Stimulated activated memory B cell treated with anti-CD40 and anti-IgM and Interleukin-4, amounts not matched to agents 10 μg/mL and 1 μg/mL and 100 μg/mL, for 72 hours (primary cell): Measurements from ENCODE around the gene RTCA.
"Not testable (repeated sequence)": the region's sequence is repeated elsewhere in the genome, so short reads cannot be mapped to it uniquely, and the experiment has no call there.

Source experiments
- ATAC-seq: fragments of 150-1000 bp; cut with Tn5 transposase; 2 replicates; pipeline ENCODE4 v1.10.0; 2021
- H3K27ac Mint-ChIP-seq: one replicate; pipeline ENCODE4 v1.8.0; 2022; ENCODE audit warnings: mild to moderate bottlenecking, mixed read lengths
- H3K27me3 Mint-ChIP-seq: one replicate; pipeline ENCODE4 v1.8.0; 2022; ENCODE audit warnings: mixed read lengths
- H3K36me3 Mint-ChIP-seq: one replicate; pipeline ENCODE4 v1.8.0; 2022; ENCODE audit warnings: mixed read lengths
- H3K4me1 Mint-ChIP-seq: one replicate; pipeline ENCODE4 v1.8.0; 2022; ENCODE audit warnings: mixed read lengths
- H3K4me3 Mint-ChIP-seq: one replicate; pipeline ENCODE4 v1.8.0; 2022; ENCODE audit warnings: mild to moderate bottlenecking, moderate library complexity, mixed read lengths
- H3K9me3 Mint-ChIP-seq: one replicate; pipeline ENCODE4 v1.8.0; 2022; ENCODE audit warnings: mixed read lengths

The RTCA gene

GRCh38 chr1:100313382-100313781 is 47.4 kb downstream of the RTCA start:
- no peak overlapping the region for H3K27ac Mint-ChIP-seq
- H3K9me3 Mint-ChIP-seq: no peaks in the 10 kb centered on the region
- no peaks in the 10 kb centered on the region for H3K36me3 Mint-ChIP-seq
- no peak overlapping the region for H3K4me3 Mint-ChIP-seq
- ATAC-seq: no peak
- H3K4me1 Mint-ChIP-seq: no peaks in the 10 kb centered on the region
- peaks cover 1% of the 10 kb centered on the region for H3K27me3 Mint-ChIP-seq

DNA sequence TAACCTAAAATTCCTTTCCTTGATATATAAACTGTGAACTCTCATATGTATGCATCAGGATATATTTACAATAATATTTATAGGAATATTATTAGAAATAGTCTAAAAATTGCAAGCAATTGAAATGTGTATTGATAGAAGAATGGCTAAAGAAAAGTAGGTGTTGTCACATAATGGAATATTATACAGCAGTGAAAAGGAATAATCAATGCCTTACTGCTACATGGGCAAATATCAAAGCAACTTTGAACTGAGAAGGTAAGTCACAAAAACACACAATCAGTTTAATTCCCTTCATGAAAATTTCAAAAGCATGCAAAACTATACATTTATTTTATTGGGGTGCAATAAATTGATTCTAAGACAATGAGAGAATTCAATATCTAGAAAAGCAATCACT is 50.6 kb downstream of the RTCA start:
- Mint-ChIP-seq H3K36me3 (peaks cover 8% of the 10 kb centered on the region), H3K4me3 (no peak overlapping the region), H3K4me1 (no peaks in the 10 kb centered on the region), H3K9me3 (peaks cover 13% of the 10 kb centered on the region), H3K27ac (no peak overlapping the region), H3K27me3 (no peaks in the 10 kb centered on the region)
- ATAC-seq: no peak

DNA sequence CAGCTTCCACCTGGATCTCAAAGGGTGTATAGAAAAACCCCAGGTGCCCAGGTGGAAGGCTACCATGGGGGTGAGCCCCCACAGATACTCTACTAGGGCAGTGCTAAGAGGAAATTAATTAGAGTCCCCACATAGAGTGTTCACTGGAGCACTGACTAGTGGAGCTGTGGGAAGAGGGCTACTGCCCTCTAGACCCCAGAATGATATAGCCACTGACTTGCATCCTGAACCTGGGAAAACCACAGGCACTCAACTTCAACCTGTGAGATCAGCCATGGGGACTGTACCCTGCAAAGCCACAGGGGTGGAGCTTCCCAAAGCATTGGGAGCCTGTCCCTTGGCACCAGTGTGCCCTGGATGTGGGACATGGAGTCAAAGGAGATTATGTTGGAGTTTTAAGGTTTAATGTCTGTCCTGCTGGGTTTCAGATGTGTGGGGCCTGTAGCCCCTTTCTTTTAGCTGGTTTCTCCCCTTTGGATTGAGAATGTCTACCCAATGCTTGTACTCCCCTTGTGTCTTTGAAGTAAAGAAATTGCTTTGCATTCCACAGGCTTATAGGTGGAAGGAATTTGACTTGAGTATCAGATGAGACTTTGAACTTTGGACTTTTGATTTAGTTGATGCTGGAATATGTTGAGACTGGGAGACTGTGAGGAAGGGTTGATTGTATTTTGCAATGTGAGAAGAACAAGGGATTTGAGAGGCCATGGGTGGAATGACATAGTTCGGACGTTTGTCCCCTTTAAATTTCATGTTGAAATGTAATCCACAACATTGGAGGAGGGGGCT is 54.5 kb downstream of the RTCA start:
- no peaks in the 10 kb centered on the region for H3K4me1 Mint-ChIP-seq
- H3K9me3 Mint-ChIP-seq: peaks cover 13% of the 10 kb centered on the region
- H3K36me3 Mint-ChIP-seq: peaks cover 8% of the 10 kb centered on the region
- H3K4me3 Mint-ChIP-seq: no peak overlapping the region
- ATAC-seq: no peak
- H3K27me3 Mint-ChIP-seq: no peaks in the 10 kb centered on the region
- H3K27ac Mint-ChIP-seq: no peak overlapping the region

DNA sequence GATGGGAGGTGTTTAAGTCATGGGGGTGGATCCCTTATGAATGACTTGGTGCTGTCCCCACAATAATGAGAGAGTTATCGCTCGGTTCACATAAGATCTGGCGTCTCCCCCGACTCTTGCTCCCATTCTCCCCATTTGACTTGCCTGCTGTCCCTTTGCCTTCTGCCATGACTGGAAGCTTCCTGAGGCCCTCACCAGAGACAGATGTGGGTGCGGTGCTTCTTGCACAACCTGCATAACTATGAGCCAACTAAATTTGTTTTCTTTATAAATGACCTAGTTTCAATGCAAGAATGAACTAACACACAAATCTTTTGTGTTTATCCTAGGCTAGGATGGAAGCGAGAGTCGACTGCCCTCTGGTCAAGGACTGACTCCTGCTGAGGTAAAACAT is 55.1 kb downstream of the RTCA start:
- ATAC-seq: no peak
- Mint-ChIP-seq H3K27me3 (no peaks in the 10 kb centered on the region), H3K4me3 (no peak overlapping the region), H3K27ac (no peak overlapping the region), H3K9me3 (peaks cover 13% of the 10 kb centered on the region), H3K36me3 (peaks cover 8% of the 10 kb centered on the region), H3K4me1 (no peaks in the 10 kb centered on the region)

DNA sequence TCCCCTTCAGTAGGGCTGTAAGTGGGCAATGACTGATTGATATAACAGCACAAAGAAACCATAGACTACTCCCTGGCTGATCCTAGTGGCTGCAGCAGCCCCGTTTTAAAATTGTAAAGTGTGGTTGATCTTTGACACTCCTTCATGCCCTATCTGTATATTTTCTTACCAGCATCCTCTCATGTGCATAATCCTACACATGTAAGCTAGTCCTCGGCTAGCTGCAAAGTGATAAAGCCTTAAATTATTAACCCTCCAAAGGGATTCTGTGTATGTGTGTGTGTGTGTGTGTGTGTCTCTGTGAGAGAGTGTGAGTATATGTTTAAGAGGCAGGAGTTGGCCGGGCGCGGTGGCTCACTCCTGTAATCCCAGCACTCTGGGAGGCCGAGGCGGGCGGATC is 55.5 kb downstream of the RTCA start:
- ATAC-seq: no peak
- Mint-ChIP-seq H3K9me3 (peaks cover 13% of the 10 kb centered on the region), H3K27me3 (peaks cover 3% of the 10 kb centered on the region), H3K4me1 (no peaks in the 10 kb centered on the region), H3K36me3 (peaks cover 8% of the 10 kb centered on the region), H3K27ac (no peak overlapping the region), H3K4me3 (no peak overlapping the region)

DNA sequence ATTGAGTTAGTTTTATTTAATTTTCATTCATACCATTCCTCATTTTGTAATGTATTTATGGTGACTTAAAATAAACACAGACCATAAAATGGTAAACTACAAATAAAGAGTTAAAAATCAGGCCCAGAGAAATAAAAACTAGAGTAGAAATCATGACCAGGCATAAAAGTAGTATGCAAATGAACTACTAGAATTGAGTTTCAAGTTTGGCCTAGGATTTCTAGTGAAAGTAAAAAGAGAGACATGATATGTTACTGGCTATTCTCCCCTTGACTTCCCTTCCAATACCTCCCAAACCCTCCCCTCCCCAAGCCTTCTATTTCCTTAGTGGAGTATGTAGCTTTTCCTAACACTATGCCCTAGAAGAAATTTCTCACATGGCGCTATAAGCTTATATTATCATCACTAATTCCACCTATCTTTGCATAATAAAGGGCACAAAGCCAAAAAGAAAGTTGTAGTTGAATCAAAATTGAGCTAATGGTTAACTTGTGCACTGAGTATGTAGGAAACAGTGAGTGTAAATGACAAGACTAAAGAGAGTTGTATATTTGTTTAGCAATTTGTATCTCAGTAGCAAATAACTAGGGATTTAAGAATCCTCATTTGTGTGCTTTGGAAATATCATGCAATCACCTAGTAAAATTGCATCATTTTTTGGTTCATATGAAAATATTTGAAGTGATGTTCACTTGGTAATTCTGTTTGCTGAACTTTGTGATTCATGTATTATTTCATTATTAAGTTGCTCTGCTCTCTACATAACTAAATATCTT is 56.6 kb downstream of the RTCA start:
- H3K4me1 Mint-ChIP-seq: no peaks in the 10 kb centered on the region
- H3K27me3 Mint-ChIP-seq: peaks cover 8% of the 10 kb centered on the region
- no peak for ATAC-seq
- H3K9me3 Mint-ChIP-seq: peaks cover 13% of the 10 kb centered on the region
- peaks cover 8% of the 10 kb centered on the region for H3K36me3 Mint-ChIP-seq
- no peak overlapping the region for H3K4me3 Mint-ChIP-seq
- H3K27ac Mint-ChIP-seq: no peak overlapping the region

GRCh38 chr1:100323419-100324106 is 57.5 kb downstream of the RTCA start:
- no peak for ATAC-seq
- no peak overlapping the region for H3K27ac Mint-ChIP-seq
- peaks cover 8% of the 10 kb centered on the region for H3K27me3 Mint-ChIP-seq
- H3K36me3 Mint-ChIP-seq: peaks cover 8% of the 10 kb centered on the region
- no peak overlapping the region for H3K4me3 Mint-ChIP-seq
- peaks cover 13% of the 10 kb centered on the region for H3K9me3 Mint-ChIP-seq
- no peaks in the 10 kb centered on the region for H3K4me1 Mint-ChIP-seq

DNA sequence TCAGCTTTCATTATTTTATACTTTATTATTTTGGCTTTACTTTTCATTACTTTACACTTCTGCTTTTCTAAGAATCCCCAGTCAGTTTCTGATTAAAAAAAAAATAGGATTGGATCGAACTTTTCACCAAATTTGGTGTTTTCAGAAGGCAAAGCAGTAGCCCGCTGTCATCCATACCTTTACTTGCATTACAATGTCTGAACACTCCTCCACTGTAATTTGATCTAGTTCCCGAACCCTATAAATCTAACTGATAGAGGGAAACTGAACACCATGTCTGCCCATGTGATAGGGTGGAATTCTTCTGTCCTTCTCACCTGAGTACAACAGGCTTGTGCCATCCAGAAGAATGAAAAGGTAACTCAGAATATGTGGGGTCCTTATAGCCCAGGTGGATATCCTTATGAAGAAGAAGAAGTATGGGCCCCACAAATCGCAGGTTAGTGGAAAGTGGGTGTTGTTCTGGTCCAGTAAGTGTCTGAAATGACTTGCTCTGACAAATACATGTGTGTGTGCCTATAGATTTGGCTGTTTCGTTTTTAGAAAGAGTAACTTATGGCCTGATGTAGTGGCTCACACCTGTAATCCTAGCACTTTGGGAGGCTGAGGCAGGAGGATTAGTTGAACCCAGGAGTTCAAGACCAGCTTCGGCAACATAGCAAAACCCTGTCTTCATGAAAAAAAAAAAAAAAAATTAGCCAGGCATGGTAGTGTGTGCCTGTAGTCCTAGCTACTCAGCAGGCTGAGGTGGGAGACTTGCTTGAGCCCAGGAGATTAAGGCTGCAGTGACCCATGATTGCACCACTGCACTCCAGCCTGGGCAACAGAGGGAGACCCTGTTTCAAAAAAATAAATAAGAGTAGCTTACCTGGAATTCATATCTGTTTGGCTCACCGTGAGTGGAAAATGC is 59.7 kb downstream of the RTCA start:
- Mint-ChIP-seq H3K27me3 (peaks cover 8% of the 10 kb centered on the region), H3K9me3 (peaks cover 2% of the 10 kb centered on the region), H3K36me3 (no peaks in the 10 kb centered on the region), H3K4me1 (no peaks in the 10 kb centered on the region), H3K27ac (no peak overlapping the region), H3K4me3 (no peak overlapping the region)
- ATAC-seq: no peak

DNA sequence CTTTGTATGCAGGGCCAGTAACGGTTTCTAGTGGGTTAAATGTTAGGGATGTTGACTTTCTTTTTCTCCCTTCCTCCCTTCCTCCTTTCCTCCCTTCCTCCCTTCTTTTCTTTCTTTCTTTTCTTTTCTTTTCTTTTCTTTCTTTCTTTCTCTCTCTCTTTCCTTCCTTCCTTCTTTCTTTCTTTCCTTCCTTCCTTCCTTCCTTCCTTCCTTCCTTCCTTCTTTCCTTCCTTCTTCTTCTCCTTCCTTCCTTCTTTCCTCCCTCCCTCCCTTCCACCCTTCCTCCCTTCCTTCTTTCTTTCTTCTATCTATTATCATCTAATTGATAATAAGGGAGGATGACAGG is 60.3 kb downstream of the RTCA start:
- H3K36me3 Mint-ChIP-seq, ATAC-seq, H3K4me1 Mint-ChIP-seq, H3K27ac Mint-ChIP-seq, H3K9me3 Mint-ChIP-seq, H3K27me3 Mint-ChIP-seq, H3K4me3 Mint-ChIP-seq: not testable (repeated sequence)

- Mint-ChIP-seq H3K27ac (no peak overlapping the region), H3K4me3 (no peak overlapping the region), H3K9me3 (no peaks in the 10 kb centered on the region), H3K4me1 (no peaks in the 10 kb centered on the region), H3K36me3 (no peaks in the 10 kb centered on the region), H3K27me3 (peaks cover 8% of the 10 kb centered on the region)
- ATAC-seq: no peak
Observed at GRCh38 chr1:100328133-100328532, 62.1 kb downstream of the RTCA start.

DNA sequence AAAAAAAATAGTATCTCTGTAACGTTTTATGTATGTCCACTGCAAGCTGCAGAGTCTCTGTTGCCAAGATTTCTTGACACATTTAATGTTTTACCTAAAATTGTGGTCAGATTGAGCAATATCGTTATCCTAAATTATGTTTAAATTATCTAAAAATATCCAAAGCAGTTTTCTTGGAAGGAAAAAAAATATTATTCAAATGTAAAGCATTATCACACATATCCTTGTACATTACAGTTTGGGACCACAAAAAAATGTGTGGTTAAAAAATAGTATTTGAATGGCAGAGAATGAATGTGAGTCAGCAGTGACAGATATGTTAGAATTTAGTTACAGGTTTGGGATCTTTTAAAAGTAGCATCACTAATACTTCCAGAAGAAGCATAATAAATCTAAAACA is 65.1 kb downstream of the RTCA start:
- not testable (repeated sequence) for H3K9me3 Mint-ChIP-seq, H3K27ac Mint-ChIP-seq, H3K36me3 Mint-ChIP-seq, ATAC-seq, H3K4me1 Mint-ChIP-seq, H3K4me3 Mint-ChIP-seq
- peaks cover 10% of the 10 kb centered on the region for H3K27me3 Mint-ChIP-seq

DNA sequence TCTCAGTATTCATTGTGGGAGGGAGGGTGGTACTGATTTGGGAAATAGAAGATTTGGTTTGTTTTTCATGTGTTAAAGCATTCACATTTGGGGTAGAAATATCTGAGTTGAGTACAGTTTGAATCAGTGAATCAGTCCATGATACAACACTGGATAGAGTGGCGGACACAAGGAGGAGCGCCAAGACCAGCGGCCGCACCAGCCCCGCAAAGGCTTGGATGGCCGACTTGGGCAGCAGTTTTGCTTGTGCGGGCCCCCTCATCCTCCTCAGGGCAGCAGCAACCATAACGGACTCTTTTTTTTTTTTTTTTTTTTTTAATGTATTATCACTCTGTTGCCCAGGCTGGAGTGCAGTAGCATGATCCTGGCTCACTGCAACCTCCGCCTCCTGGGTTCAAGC is 66.3 kb downstream of the RTCA start:
- no peak overlapping the region for H3K27ac Mint-ChIP-seq
- no peaks in the 10 kb centered on the region for H3K9me3 Mint-ChIP-seq
- H3K4me1 Mint-ChIP-seq: no peaks in the 10 kb centered on the region
- H3K27me3 Mint-ChIP-seq: peaks cover 13% of the 10 kb centered on the region
- ATAC-seq: no peak
- H3K4me3 Mint-ChIP-seq: no peak overlapping the region
- no peaks in the 10 kb centered on the region for H3K36me3 Mint-ChIP-seq

- no peak for ATAC-seq
- Mint-ChIP-seq H3K9me3 (no peaks in the 10 kb centered on the region), H3K4me3 (no peak overlapping the region)
Observed at GRCh38 chr1:100335436-100335835, 69.4 kb downstream of the RTCA start.

DNA sequence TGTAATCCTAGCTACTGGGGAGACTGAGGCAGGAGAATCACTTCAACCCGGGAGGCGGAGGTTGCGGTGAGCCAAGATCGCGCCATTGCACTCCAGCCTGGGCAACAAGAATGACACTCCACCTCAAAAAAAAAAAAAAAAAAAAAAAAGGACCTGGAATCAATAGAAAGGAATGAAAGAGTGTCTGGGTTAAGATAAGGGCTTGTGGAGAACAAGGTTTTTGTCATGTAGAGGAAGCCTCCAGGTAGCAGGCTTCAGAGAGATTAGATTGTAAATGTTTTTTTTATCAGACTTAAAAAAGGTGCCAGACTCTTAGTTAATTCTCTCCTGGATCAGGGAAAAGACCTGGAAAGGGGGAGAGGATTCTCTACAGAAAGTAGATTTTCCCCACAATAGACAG is 71.9 kb downstream of the RTCA start:
- H3K27ac Mint-ChIP-seq, H3K4me3 Mint-ChIP-seq, ATAC-seq, H3K36me3 Mint-ChIP-seq, H3K4me1 Mint-ChIP-seq, H3K9me3 Mint-ChIP-seq: not testable (repeated sequence)
- peaks cover 18% of the 10 kb centered on the region for H3K27me3 Mint-ChIP-seq

More at GRCh38 chr1:100335436-100335835, 69.4 kb downstream of the RTCA start:
- no peaks in the 10 kb centered on the region for H3K36me3 Mint-ChIP-seq
- H3K27me3 Mint-ChIP-seq: peaks cover 18% of the 10 kb centered on the region
- H3K4me1 Mint-ChIP-seq: no peaks in the 10 kb centered on the region
- no peak overlapping the region for H3K27ac Mint-ChIP-seq

GRCh38 chr1:100339735-100340134 is 73.7 kb downstream of the RTCA start:
- H3K4me1 Mint-ChIP-seq, ATAC-seq, H3K4me3 Mint-ChIP-seq, H3K9me3 Mint-ChIP-seq, H3K27ac Mint-ChIP-seq, H3K36me3 Mint-ChIP-seq: not testable (repeated sequence)
- H3K27me3 Mint-ChIP-seq: peaks cover 18% of the 10 kb centered on the region
